ENCODE measurements around the gene C13orf42.

- TF ChIP-seq POLR2A (IDR thresholded peaks at IDR 0.05) (no peak), CTCF (IDR thresholded peaks at IDR 0.05) (no peak), POLR2AphosphoS5 (IDR thresholded peaks at IDR 0.05) (no peak)
These were observed 13.6 kb downstream of the C13orf42 start for GRCh38 chr13:51097353-51098043.
